ENCODE measurements around the gene OGG1. TPM values are rescaled to one million over a fixed set of nuclear protein-coding genes. Genes with fewer than 3 reads are reported as not detected.

Gene OGG1
- total RNA-seq, 1 donor from 2014 or later, result 34.8 TPM

DNA sequence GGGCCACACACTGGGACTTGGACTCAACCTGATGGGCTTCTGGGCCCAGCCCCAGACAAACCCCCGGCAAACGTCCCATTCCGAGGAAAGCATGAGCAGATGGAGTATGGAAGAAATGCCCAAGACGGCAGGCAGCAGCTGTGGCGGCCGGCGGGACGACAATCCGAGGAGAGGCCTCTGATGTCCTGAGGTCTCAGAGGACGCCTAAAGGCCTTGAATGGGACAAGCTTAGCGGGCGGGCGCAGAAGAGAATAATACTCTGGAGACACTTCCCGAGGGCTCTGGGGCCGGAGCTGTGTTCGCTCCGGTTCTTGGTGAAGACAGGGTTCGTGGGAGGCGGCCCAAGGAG is 482 bp upstream of the OGG1 start:
- Mint-ChIP-seq H3K27ac (ENCODE audit: unreplicated experiment) (peak overlapping the region; percentile 97), H3K4me1 (ENCODE audit: unreplicated experiment) (peaks cover 34% of the 10 kb centered on the region), H3K36me3 (ENCODE audit: unreplicated experiment) (peaks cover 36% of the 10 kb centered on the region), H3K27me3 (ENCODE audit: unreplicated experiment) (no peaks in the 10 kb centered on the region), H3K9me3 (ENCODE audit: unreplicated experiment) (no peaks in the 10 kb centered on the region), H3K4me3 (ENCODE audit: unreplicated experiment) (peak overlapping the region; percentile 95)
- DNase-seq (ENCODE audit: extremely low spot score, unreplicated experiment), result no peak
- TF ChIP-seq, protein P1, sequence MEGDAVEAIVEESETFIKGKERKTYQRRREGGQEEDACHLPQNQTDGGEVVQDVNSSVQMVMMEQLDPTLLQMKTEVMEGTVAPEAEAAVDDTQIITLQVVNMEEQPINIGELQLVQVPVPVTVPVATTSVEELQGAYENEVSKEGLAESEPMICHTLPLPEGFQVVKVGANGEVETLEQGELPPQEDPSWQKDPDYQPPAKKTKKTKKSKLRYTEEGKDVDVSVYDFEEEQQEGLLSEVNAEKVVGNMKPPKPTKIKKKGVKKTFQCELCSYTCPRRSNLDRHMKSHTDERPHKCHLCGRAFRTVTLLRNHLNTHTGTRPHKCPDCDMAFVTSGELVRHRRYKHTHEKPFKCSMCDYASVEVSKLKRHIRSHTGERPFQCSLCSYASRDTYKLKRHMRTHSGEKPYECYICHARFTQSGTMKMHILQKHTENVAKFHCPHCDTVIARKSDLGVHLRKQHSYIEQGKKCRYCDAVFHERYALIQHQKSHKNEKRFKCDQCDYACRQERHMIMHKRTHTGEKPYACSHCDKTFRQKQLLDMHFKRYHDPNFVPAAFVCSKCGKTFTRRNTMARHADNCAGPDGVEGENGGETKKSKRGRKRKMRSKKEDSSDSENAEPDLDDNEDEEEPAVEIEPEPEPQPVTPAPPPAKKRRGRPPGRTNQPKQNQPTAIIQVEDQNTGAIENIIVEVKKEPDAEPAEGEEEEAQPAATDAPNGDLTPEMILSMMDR (IDR thresholded peaks at IDR 0.05), result no peak

DNA sequence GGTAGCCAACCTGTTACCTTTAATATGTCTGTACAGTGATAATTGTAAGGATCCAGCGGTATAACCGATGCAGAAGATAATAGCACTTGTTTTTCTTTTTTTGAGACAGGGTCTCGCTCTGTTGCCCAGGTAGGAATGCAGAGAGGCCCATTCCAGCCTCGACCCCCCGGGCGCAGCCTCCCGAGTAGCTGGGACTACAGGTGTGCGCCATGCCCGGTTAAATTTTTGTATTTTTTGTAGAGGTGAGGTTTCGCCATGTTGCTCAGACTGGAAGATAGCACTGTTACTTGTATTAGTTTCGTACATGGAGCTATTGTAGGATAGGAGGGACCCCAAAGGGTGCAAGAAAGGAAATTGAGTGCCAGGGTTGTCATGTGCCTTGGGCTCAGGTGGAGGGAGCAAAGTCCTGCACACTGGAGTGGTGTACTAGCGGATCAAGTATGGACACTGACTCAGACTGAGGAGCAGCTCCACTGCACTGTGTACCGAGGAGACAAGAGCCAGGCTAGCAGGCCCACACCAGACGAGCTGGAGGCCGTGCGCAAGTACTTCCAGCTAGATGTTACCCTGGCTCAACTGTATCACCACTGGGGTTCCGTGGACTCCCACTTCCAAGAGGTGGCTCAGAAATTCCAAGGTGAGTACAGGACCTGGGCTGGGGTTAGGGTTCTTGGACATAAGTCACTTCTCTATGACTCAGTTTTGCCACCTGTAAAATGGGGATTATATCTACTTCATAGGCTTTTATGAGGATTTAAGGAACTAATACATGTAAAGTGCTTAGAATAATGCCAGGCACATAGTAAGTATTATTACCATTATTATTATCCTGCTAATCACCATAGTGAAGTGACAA is 1.0 kb downstream of the OGG1 start:
- no peak for DNase-seq (ENCODE audit: extremely low spot score, unreplicated experiment)
- TF ChIP-seq, protein P1 (IDR thresholded peaks at IDR 0.05), result no peak
- H3K9me3 Mint-ChIP-seq (ENCODE audit: unreplicated experiment), result no peaks in the 10 kb centered on the region
- no peaks in the 10 kb centered on the region for H3K27me3 Mint-ChIP-seq (ENCODE audit: unreplicated experiment)
- peak overlapping the region; percentile 95 for H3K4me3 Mint-ChIP-seq (ENCODE audit: unreplicated experiment)
- peaks cover 29% of the 10 kb centered on the region for H3K36me3 Mint-ChIP-seq (ENCODE audit: unreplicated experiment)
- peak overlapping the region; percentile 97 for H3K27ac Mint-ChIP-seq (ENCODE audit: unreplicated experiment)
- peaks cover 41% of the 10 kb centered on the region for H3K4me1 Mint-ChIP-seq (ENCODE audit: unreplicated experiment)

DNA sequence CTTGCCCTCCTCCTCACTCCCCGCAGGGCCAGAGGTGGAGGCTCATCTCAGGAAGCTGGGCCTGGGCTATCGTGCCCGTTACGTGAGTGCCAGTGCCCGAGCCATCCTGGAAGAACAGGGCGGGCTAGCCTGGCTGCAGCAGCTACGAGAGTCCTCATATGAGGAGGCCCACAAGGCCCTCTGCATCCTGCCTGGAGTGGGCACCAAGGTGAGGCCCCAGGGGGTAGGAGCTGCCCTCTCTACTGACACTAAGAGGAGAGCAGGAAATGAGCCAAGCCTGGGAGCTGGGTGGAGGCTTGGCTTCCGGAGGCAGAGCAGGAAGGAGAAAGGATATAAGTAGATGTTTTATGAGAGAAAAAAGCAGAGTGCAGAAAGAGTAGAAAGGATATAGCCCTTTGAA is 4.9 kb downstream of the OGG1 start:
- no peak for DNase-seq (ENCODE audit: extremely low spot score, unreplicated experiment)
- Mint-ChIP-seq H3K4me3 (ENCODE audit: unreplicated experiment) (no peak overlapping the region), H3K9me3 (ENCODE audit: unreplicated experiment) (no peaks in the 10 kb centered on the region), H3K4me1 (ENCODE audit: unreplicated experiment) (peaks cover 28% of the 10 kb centered on the region), H3K36me3 (ENCODE audit: unreplicated experiment) (peaks cover 20% of the 10 kb centered on the region), H3K27ac (ENCODE audit: unreplicated experiment) (peak overlapping the region; percentile 61), H3K27me3 (ENCODE audit: unreplicated experiment) (no peaks in the 10 kb centered on the region)
- TF ChIP-seq, protein P1 (IDR thresholded peaks at IDR 0.05), result no peak

DNA sequence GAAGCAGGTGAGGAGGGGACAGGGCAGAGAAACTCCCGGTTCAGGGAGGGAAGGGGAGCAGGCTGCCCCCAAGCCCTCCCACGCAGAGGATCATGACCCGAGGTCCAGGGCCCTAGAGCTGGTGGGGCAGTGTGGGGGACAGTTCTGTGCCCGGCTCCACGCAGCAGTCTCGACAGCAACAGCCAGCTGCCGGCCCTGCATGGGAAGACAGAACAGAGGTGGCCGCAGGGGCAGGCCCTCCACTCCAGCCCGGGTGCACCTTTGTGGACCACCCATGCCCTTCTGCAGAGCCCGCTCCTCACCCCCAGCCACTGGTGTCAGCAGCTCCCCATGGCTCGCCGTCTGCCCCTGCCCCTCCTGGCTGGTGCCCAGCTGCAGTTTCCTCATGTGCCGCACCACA is 7.7 kb downstream of the OGG1 start:
- Mint-ChIP-seq H3K4me1 (ENCODE audit: unreplicated experiment) (peaks cover 9% of the 10 kb centered on the region), H3K27ac (ENCODE audit: unreplicated experiment) (no peak overlapping the region), H3K4me3 (ENCODE audit: unreplicated experiment) (no peak overlapping the region), H3K9me3 (ENCODE audit: unreplicated experiment) (no peaks in the 10 kb centered on the region), H3K27me3 (ENCODE audit: unreplicated experiment) (no peaks in the 10 kb centered on the region), H3K36me3 (ENCODE audit: unreplicated experiment) (peaks cover 23% of the 10 kb centered on the region)
- TF ChIP-seq, protein P1 (IDR thresholded peaks at IDR 0.05), result no peak
- no peak for DNase-seq (ENCODE audit: extremely low spot score, unreplicated experiment)

DNA sequence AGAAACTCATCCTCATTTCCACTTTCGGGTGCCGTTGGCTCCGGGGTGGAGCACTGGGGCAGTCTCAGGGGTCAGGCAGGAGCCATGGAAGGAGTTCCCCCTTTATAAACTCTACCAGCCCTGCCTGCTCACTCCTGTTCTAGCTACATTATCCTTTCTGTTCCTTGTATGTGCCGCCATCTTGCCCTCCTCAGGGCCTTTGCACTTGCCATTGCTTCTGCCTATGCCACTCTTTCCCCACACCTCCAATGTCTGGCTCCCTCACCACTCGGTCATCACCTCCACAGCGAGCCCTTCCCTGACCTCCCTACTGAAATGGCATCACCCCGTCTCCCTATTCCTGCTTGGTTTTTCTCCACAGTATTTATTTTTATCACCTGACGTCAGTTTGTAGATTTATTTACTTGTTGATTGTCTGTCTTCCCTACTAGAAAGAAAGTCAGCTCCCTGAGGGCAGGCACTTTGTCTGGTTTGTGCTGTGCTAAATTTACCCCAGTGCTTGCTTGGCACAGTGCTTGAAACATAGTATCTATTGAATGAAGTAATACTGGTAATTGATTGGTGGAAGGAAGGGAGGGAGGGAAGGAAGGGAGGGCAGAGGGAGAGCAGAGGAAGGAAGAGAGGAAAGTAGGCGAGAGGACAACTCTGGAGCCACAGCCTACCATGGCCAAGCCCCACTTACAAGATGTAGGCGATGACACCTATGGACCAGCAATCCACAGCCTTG is 11.2 kb downstream of the OGG1 start:
- H3K4me1 Mint-ChIP-seq (ENCODE audit: unreplicated experiment), result no peaks in the 10 kb centered on the region
- DNase-seq (ENCODE audit: extremely low spot score, unreplicated experiment), result no peak
- no peaks in the 10 kb centered on the region for H3K27me3 Mint-ChIP-seq (ENCODE audit: unreplicated experiment)
- H3K4me3 Mint-ChIP-seq (ENCODE audit: unreplicated experiment), result no peak overlapping the region
- no peak overlapping the region for H3K27ac Mint-ChIP-seq (ENCODE audit: unreplicated experiment)
- TF ChIP-seq, protein P1 (IDR thresholded peaks at IDR 0.05), result no peak
- peaks cover 19% of the 10 kb centered on the region for H3K36me3 Mint-ChIP-seq (ENCODE audit: unreplicated experiment)
- H3K9me3 Mint-ChIP-seq (ENCODE audit: unreplicated experiment), result no peaks in the 10 kb centered on the region

Measured in osteocyte (in vitro differentiated cells).